Measurements from ENCODE around the gene ZGPAT.

- TF ChIP-seq CTCF (IDR thresholded peaks at IDR 0.05; ENCODE audit: low read depth, low read length), result no peak
- no peak for TF ChIP-seq MAX (IDR thresholded peaks at IDR 0.05; ENCODE audit: low read depth, low read length)
- no peak for TF ChIP-seq POLR2A (IDR thresholded peaks at IDR 0.05; ENCODE audit: extremely low read depth, insufficient read length)
- TF ChIP-seq MYC (IDR thresholded peaks at IDR 0.05; ENCODE audit: low read depth, low read length), result no peak
Observed at GRCh38 chr20:63702751-63703470, 4.9 kb upstream of the ZGPAT start.
